A549 (cell line): ENCODE data around the gene TSPAN14.

ENCODE experiments used
- HMGXB4 ChIP-seq: fragments of 250-450 bp; sonication (Bioruptor Pico); IDR thresholded peaks from 2 replicates; pipeline ENCODE4 v1.5.0; 2021; ENCODE audit warnings: mild to moderate bottlenecking, moderate library complexity, borderline replicate concordance
- REST ChIP-seq: fragments of 200-600 bp; sonication (generic); IDR thresholded peaks from 2 replicates; pipeline ENCODE4 v1.6.1; 2016; ENCODE audit warnings: antibody characterized with exemption, mild to moderate bottlenecking, moderate library complexity

DNA sequence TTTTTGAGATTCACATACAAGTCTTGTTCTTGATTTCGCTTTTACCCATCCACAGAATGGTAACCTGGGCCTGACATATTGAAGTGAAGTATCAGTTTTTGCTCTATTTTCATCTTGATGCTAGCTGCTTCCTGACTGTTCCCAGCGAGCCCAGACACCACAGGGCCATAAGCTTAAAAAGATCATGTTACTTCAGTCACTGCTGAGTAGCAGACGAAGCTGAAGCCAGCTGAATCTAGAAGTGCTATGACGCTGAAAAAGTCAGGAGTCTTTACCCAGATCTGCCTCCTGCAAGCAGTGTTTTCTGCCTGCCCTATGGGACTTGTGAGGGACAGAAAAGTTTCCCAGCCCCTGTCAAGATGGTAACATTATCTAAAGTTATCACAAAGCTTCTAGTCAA lies 48.5 kb upstream of the TSPAN14 start:
- no peak for TF ChIP-seq REST
- TF ChIP-seq HMGXB4 (CRISPR knock-in tag): no peak
